HG03575 (cell line): ENCODE data around the gene ARFIP2.

Source experiments
- ATAC-seq: cut with Tn5 transposase; IDR thresholded peaks from one replicate; pipeline ENCODE4 v1.9.1; 2021; ENCODE audit not compliant: unreplicated experiment, insufficient number of reproducible peaks, low FRiP score; ENCODE audit errors: extremely low read depth

The ARFIP2 gene

GRCh38 chr11:6485661-6486060 is 4.5 kb upstream of the ARFIP2 start:
- ATAC-seq = no peak

GRCh38 chr11:6483015-6483414 is 1.9 kb upstream of the ARFIP2 start:
- no peak for ATAC-seq

- ATAC-seq = no peak
Observed at GRCh38 chr11:6482441-6482840, 1.3 kb upstream of the ARFIP2 start.

GRCh38 chr11:6481924-6482275 is 769 bp upstream of the ARFIP2 start:
- ATAC-seq = no peak

GRCh38 chr11:6480299-6480914 is 724 bp downstream of the ARFIP2 start:
- no peak for ATAC-seq

DNA sequence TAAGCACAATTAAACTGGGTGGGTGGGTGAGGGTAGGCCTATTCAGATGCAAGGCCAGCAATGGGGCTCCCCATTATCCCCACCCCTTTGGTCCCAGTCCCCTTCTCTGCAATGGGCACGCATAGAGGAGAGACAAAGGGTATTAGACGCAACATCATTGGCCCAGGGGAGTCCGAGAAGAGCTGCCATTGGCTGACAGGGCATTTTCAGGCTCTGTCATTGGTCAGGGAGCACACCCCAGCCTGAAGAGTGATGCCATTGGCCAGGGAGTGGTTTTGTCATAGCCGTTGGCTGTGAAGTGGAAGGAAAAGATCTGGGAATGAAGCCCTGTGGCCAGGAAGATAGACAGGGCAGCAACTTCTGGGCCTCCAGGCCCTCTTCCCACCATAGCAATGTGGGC is 4.6 kb downstream of the ARFIP2 start:
- ATAC-seq = no peak

- ATAC-seq = no peak
Observed at GRCh38 chr11:6475936-6476335, 5.2 kb downstream of the ARFIP2 start.

DNA sequence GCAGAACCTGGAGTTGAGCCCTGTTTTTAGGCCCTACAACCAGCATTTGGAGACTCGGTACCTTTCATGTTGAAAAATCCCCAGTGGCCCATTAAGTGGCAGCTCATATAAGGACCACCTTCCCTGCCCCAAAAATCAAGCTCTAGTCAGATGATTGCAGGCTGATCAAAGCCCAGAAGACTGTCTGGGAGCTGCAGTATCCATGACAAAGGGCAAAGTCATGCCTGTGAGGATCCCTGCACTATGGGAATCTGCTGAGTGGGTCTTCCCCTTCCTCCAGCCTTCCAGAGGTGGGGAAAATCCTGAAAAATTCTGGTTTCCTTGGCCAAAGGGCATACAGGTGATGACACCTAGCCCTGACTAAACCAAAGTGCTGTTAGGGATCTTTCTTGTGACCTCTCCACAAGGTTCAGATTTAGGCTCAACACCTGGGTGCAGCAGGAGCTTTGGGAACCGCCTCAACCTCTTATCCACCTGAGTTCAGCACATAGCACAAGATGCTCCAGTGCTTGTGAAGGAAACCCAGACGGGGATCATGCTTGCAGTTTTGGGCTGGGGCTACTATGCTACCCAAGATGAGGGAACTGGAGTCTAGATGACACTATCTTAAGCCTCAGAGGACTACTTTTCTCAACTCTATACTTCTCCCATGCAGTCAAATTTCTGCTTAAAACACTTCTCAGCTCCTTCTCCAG is 6.2 kb downstream of the ARFIP2 start:
- ATAC-seq = no peak

GRCh38 chr11:6474413-6474792 is 6.7 kb downstream of the ARFIP2 start:
- ATAC-seq = no peak

GRCh38 chr11:6473451-6474412 is 7.4 kb downstream of the ARFIP2 start, which contains the start of gene TRIM3:
TRIM3 (minus strand) TSS chr11:6473941; CDS start chr11:6465695, 8,246 bp downstream.
- no peak for ATAC-seq

GRCh38 chr11:6472934-6473333 is 8.2 kb downstream of the ARFIP2 start:
- ATAC-seq = no peak

GRCh38 chr11:6469599-6469998 is 11.5 kb downstream of the ARFIP2 start:
- no peak for ATAC-seq

- peak; percentile 59 for ATAC-seq
Observed at GRCh38 chr11:6468712-6469495, 12.2 kb downstream of the ARFIP2 start.

- ATAC-seq = no peak
Observed at GRCh38 chr11:6459099-6459450, 22.1 kb downstream of the ARFIP2 start.

GRCh38 chr11:6458352-6459098 is 22.6 kb downstream of the ARFIP2 start:
- ATAC-seq = no peak

GRCh38 chr11:6457581-6458320 is 23.4 kb downstream of the ARFIP2 start:
- no peak for ATAC-seq

GRCh38 chr11:6456361-6457073 is 24.6 kb downstream of the ARFIP2 start:
- no peak for ATAC-seq
